Peyer's patch (tissue), 4 donors: ENCODE results near the gene COPB1.

Source experiments
- CTCF ChIP-seq, 6 experiments: fragments of 450-650 bp in 4 of 6; fragments of 200-600 bp in 2 of 6; sonication (generic) in 1 of 6; IDR thresholded peaks; one replicate each; pipeline ENCODE4 v1.5.1; 2017 to 2019; ENCODE audit warnings: antibody characterized with exemption in 6 of 6, mild to moderate bottlenecking in 3 of 6, moderate library complexity in 1 of 6
- POLR2A ChIP-seq, 2 donors: fragments of 450-650 bp; IDR thresholded peaks; one replicate each; pipeline ENCODE4 v1.5.1; 2017; ENCODE audit warnings: antibody characterized with exemption in 2 of 2, mild to moderate bottlenecking in 2 of 2, moderate library complexity in 2 of 2

GRCh38 chr11:14471127-14471526 lies 28.5 kb downstream of the COPB1 start:
- TF ChIP-seq CTCF (IDR thresholded peaks at IDR 0.05) (no peak), POLR2A (IDR thresholded peaks at IDR 0.05) (no peak)
